ENCODE data around the gene KAZN.
"Not testable (repeated sequence)": the region's sequence is repeated elsewhere in the genome, so short reads cannot be mapped to it uniquely, and the experiment has no call there.

Gene KAZN

DNA sequence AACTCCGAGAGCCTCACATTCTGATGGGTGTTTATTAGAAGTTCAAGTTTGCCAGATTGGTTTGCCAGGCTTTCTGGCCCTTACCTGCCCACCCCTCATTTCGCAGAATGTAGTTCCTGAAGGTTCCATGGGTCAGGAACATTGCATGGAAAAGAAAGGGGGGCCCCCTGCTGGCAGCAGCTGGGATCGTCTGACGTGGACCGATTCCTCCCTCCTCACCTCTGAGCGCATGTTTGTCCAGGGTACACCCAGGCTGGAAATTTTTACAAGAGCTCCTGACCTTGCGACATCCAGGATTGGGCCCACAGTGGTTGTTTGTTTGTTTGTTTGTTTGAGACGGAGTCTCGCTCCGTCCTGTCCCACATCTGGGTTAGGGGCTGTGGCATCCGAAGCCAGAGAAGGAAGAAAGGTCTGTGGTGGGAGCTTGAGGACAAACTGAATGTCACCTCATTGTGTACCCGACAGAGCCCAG, 429.1 kb downstream of the KAZN start:
- DNase-seq = peak; percentile 79

DNA sequence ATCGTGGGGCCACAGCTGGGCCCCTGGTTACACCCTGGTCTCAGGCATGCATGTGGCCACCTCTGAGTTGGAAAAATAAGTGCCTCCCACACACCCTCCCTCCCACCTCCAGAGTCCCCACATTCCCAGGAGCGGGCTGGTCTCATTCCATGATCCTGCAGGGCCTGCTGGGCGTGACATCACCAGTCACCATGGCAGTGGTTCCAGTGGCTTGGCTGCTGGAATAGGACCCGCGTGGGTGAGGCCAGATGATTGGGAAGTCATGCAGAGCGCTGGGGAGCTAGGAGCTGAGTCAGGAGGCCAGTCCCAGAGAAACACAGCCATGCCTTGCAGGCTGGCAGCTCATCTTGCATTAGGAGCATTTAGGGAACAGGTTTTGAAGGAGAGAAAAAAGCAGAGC, 429.6 kb downstream of the KAZN start:
- DNase-seq = peak; percentile 98

- peak; percentile 70 for DNase-seq
Measured at GRCh38 chr1:15028616-15029015, 430.1 kb downstream of the KAZN start.

GRCh38 chr1:15029036-15029435, 430.6 kb downstream of the KAZN start:
- no peak for DNase-seq

- DNase-seq = no peak
Measured at GRCh38 chr1:15029786-15030185, 431.3 kb downstream of the KAZN start.

DNA sequence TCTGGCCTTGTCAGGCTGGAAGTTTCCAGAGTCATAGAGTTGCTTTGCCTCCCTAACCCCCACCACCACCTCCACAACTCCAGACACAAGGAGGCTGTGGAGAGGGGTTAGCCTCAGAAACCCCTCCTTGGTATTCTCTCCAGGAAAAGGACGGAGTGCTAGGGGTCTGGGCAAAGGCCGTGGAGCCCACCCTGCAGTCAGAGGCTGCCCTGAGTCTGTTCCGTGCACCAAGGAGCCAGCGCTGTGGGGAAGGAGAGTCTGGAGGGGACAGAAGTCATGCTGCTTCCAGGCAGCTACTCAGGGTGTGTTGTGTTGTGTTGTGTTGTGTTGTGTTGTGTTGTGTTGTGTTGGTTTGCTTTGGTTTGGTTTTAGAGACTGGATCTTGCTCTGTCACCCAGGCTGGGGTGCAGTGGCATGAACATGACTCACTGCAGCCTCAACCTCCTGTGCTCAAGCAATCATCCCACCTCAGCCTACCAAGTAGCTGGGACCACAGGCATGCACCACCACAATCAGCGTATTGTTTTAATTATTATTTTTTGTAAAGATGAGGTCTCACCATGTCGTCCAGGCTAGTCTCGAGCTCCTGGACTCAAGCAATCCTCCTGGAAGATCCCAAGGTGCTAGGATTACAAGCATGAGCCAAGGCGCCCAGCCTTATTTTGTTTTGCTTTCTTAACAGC, 432.9 kb downstream of the KAZN start:
- DNase-seq = peak; percentile 33

DNA sequence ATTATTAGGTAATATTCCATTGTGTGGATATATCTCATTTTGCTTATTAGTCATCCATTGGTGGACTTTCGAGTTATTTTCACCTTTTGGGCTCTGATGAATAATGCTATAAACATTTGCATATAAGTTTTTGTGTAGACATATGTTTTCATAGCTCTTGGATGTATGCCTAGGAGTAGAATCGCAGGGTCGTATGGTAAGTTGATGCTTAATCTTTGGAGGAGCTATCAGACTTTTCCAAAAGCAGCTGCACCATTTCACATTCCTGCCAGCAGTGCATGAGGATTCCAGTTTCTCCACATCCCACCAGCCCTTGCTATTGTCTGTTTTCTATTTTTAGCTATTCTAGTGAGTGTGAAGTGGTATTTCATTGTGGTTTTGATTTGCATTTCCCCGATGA, 434.8 kb downstream of the KAZN start:
- peak; percentile 52 for DNase-seq

GRCh38 chr1:15034656-15035055, 436.2 kb downstream of the KAZN start:
- no peak for DNase-seq

DNA sequence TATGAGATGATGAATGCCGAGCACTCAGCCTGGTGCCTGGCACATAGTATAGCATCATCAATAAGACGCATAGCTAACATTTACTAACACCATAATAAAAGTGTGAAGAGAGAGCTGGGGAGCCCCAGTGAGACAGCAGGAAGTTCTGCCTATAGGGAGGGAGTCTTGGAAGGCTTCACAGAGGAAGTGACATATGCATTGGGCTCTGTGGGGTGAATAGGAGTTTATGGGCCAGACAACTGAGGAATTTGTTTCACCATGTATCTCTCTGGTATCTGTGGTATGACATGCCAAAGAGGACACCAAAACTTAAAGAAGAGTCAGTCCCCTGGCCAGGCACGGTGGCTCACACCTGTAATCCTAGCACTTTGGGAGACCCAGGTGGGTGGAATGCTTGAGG, 436.8 kb downstream of the KAZN start:
- DNase-seq = no peak

- DNase-seq = no peak
Measured at GRCh38 chr1:15036101-15036500, 437.6 kb downstream of the KAZN start.

DNA sequence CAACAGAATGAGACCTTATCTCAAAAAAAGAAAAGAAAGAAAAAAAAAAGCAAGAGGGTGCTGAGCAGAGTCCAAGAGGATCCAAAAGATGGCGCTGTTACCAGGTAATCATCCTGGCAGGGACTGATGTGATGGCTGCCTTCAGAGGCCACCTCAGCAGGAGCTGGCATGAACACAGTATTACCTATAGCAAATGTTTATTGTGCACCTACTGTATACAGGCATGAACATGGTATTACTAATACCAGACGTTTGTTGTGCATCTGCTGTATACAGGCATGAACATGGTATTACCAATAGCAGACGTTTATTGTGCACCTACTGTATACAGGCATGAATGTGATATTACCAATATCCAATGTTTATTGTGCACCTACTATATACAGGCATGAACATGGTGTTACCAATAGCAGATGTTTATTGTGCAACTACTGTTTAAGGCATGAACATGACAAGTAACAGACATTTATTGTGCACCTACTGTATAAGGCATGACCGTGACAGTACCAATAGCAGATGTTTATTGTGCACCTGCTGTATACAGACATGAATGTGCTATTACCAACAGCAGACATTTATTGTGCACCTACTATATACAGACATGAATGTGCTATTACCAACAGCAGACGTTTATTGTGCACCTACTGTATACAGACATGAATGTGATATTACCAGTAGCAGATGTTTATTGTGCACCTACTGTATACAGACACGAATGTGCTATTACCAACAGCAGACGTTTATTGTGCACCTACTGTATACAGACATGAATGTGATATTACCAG, 439.9 kb downstream of the KAZN start:
- peak; percentile 24 for DNase-seq

DNA sequence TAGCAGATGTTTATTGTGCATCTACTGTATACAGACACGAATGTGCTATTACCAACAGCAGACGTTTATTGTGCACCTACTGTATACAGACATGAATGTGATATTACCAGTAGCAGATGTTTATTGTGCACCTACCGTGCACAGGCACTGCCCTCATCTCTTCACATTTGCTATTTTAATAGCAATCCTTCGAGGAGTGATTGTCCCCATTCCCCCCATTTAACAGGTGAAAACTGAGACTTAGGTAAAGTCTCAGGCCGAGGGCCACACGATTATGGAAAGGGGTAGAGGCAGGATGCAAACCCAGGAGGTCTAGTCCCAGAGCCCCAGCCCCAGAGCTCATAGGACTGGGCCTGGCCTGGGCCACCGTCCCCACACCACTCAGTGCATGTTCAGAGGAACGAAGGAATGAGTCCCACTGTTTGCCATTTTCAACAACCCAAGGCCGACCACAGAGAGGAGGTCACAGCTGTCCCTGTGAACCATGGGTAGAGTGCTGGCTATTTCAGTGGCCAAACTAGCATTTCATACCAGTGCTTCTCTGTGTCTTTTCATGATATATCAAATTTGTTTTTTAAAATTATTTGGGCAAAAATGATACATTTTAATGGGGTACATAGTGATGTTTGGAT, 440.6 kb downstream of the KAZN start:
- no peak for DNase-seq

DNA sequence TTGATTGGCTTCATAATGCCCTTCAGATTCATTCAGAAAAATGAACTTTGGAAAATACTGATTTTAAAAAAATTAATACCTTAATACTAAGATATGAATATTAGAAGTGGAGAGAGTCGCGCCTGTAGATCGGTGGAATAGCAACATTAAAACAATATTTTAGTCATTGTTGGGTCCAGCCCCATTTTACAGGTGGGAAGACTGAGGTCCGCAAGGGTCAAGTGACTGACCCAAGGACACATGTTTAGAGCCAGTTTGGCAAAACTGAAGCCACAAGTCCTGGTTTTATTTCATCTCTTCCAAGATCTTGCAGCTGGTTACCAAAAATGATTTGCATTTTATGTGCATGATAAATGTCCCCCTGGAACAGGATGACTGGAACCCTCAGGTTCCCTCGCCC, 441.4 kb downstream of the KAZN start:
- DNase-seq = no peak

- not testable (repeated sequence) for DNase-seq
Measured at GRCh38 chr1:15040685-15041084, 442.2 kb downstream of the KAZN start.

- DNase-seq = no peak
Measured at GRCh38 chr1:15042866-15043265, 444.4 kb downstream of the KAZN start.

DNA sequence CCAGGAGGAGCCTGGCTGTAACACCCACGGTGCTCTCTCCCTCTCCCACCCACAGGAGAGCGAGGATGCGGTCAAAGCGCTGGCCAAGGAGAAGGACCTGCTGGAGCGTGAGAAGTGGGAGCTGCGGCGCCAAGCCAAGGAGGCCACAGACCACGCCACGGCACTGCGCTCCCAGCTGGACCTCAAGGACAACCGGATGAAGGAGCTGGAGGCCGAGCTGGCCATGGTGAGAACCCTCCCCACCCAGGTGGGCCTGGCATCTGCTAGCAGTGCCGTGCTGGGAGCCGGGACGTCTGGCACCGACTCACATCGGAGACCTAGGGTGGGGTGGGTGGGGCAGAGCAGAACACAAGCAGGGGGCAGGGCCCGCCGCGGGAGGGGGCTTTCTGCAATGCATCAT, 445.4 kb downstream of the KAZN start:
- no peak for DNase-seq

- no peak for DNase-seq
Measured at GRCh38 chr1:15045123-15045522, 446.6 kb downstream of the KAZN start.

GRCh38 chr1:15046487-15047165, 448.1 kb downstream of the KAZN start:
- peak; percentile 65 for DNase-seq

DNA sequence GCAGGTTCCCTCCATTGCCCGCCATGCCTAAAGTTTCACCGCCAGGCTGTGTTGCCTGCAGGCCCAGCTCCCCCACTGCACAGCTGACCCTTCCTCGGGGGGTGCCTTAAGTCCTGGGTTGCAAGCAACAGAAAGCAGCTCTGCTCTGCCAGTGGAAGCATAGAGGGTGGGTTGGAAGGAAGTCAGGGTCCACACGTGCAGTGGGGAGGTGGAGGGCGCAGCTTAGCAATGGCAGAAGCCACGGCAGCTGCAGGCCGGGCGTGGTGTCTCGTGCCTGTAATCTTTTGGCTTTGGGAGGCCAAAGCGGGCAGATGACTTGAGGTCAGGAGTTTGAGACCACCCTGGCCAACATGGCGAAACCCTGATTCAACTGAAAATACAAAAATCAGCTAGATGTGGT, 448.8 kb downstream of the KAZN start:
- DNase-seq = no peak

DNA sequence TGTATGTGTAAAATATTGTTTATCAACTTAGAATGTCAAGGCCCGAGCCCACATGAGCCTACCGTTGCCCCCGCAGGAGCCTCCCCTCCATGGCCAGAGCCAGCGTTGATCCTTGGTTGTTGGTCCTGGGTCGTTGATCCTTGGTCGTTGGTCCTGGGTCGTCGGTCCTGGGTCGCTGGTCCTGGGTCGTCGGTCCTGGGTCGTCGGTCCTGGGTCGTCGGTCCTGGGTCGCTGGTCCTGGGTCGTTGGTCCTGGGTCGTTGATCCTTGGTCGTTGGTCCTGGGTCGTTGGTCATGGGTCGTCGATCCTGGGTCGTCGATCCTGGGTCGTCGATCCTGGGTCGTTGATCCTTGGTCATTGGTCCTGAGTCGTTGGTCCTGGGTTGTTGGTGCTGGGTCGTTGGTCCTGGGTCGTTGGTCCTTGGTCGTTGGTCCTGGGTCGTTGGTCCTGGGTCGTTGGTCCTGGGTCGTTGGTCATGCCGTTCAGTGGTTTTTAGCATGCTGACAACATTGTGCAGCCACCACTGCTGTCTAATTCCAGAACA, 450.0 kb downstream of the KAZN start:
- no peak for DNase-seq

GRCh38 chr1:15049067-15049466, 450.6 kb downstream of the KAZN start:
- DNase-seq = no peak

GRCh38 chr1:15051882-15052528, 453.5 kb downstream of the KAZN start:
- no peak for DNase-seq

GRCh38 chr1:15053153-15053552, 454.7 kb downstream of the KAZN start:
- no peak for DNase-seq
